Transverse colon (tissue), 4 donors: Measurements from ENCODE around the gene C9orf85. TPM values are rescaled to one million over a fixed set of nuclear protein-coding genes. Genes with fewer than 3 reads are reported as not detected.
"Not testable (repeated sequence)": the region's sequence is repeated elsewhere in the genome, so short reads cannot be mapped to it uniquely, and the experiment has no call there.

Experiments
- DNase-seq: peaks from one replicate; pipeline ENCODE4 v3.0.0-alpha.2; 2019
- H3K27ac ChIP-seq, 4 donors: fragments of 200-600 bp; sonication (generic); 2 replicates each; pipeline ENCODE4 v1.5.1; 2016 to 2018; ENCODE audit warnings: inconsistent platforms in 4 of 4
- H3K27me3 ChIP-seq: fragments of 200-600 bp; sonication (generic); 2 replicates; pipeline ENCODE4 v1.5.1; 2017; ENCODE audit warnings: inconsistent platforms
- H3K36me3 ChIP-seq, 4 donors: fragments of 200-600 bp; sonication (generic); 2 replicates each; pipeline ENCODE4 v1.5.1; 2017 to 2019; ENCODE audit warnings: inconsistent platforms in 4 of 4
- H3K4me1 ChIP-seq, 4 donors: fragments of 200-600 bp; sonication (generic); 2 replicates each; pipeline ENCODE4 v1.5.1; 2017 to 2020; ENCODE audit warnings: inconsistent platforms in 4 of 4
- H3K4me3 ChIP-seq, 4 donors: fragments of 200-600 bp; sonication (generic); 1 replicate in 1 of 4; 2 replicates in 3 of 4; pipeline versions ENCODE4 v1.5.1 to v1.6.1; 2017 to 2019; ENCODE audit warnings: inconsistent platforms in 4 of 4
- H3K9me3 ChIP-seq, 2 donors: fragments of 200-600 bp; sonication (generic); 2 replicates each; pipeline ENCODE4 v1.5.1; 2017 to 2019; ENCODE audit warnings: inconsistent platforms in 2 of 2
- EP300 ChIP-seq: sonication (generic); formaldehyde crosslinking; IDR thresholded peaks from one replicate; pipeline ENCODE4 v1.6.1; 2017; ENCODE audit warnings: antibody characterized with exemption, low read depth
- POLR2A ChIP-seq: fragments of 450-650 bp; IDR thresholded peaks from one replicate; pipeline ENCODE4 v1.6.1; 2016; ENCODE audit warnings: antibody characterized with exemption, mild to moderate bottlenecking, moderate library complexity
- POLR2AphosphoS5 ChIP-seq, 3 donors: sonication (generic); formaldehyde crosslinking; IDR thresholded peaks; one replicate each; pipeline ENCODE4 v1.6.1; 2016; ENCODE audit warnings: antibody characterized with exemption in 3 of 3
- WGBS, 2 donors: methylation state at CpG; one replicate each; pipeline ENCODE4 v1.1.5; 2018; ENCODE audit warnings: low coverage in 1 of 2; 5-methylcytosine and 5-hydroxymethylcytosine counted together
- in situ Hi-C, 4 donors: fragments of 200-750 bp; cut with MboI; loops; one replicate each; pipeline versions ENCODE4 v1.15.0 to v1.15.1; 2017; ENCODE audit warnings: low sequenced_read_pairs in 3 of 4, low pct_ligation_motif_present in 1 of 4, low pct_unique_long_range_greater_than_20kb in 1 of 4
- intact Hi-C: fragments of 100-400 bp; cut with DNase I; formaldehyde crosslinking; loops from one replicate; pipeline ENCODE4 v1.15.1; 2023; ENCODE audit warnings: low total_unique reads
- total RNA-seq, 4 donors: library from RNA; depleted of rRNA; stranded (reverse); fragments of >200 nt; gene quantifications; one replicate each; pipeline ENCODE4 v1.1.0, GENCODE V29; 2016
- TF ChIP-seq, protein P1 (sequence below), 5 experiments: fragments of 200-600 bp in 3 of 5; fragments of 450-650 bp in 2 of 5; sonication (generic) in 3 of 5; IDR thresholded peaks; 1 replicate in 2 of 5; 2 replicates in 3 of 5; pipeline ENCODE4 v1.5.1; 2016 to 2017; ENCODE audit warnings: antibody characterized with exemption in 5 of 5, inconsistent platforms in 3 of 5, mild to moderate bottlenecking in 2 of 5, moderate library complexity in 1 of 5

Gene C9orf85
- total RNA-seq, 4 donors from 2014 or later, result 3.0 to 14.9 (median 9.8) TPM

DNA sequence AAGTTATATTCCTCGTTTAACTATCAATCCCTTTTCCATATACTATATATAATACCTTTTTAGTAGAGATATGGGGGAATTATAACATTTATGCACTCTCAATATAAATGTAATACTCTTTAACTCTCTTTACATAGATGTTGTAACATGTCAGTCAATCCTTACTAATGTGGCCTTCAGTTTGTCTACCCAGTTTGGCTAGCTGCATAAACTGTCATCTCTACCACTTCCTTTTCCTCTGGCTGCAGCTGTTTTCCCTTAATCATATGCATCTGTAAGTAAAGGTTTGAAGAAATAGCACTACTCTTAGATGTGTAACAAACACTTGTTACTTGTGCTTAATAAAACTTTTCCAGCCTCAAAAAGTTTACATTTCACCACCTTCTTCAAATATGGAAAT is 13.9 kb upstream of the C9orf85 start:
- TF ChIP-seq POLR2A, result no peak
- no peak for TF ChIP-seq EP300
- TF ChIP-seq POLR2AphosphoS5 (IDR thresholded peaks at IDR 0.05), result no peak
- TF ChIP-seq, protein P1, sequence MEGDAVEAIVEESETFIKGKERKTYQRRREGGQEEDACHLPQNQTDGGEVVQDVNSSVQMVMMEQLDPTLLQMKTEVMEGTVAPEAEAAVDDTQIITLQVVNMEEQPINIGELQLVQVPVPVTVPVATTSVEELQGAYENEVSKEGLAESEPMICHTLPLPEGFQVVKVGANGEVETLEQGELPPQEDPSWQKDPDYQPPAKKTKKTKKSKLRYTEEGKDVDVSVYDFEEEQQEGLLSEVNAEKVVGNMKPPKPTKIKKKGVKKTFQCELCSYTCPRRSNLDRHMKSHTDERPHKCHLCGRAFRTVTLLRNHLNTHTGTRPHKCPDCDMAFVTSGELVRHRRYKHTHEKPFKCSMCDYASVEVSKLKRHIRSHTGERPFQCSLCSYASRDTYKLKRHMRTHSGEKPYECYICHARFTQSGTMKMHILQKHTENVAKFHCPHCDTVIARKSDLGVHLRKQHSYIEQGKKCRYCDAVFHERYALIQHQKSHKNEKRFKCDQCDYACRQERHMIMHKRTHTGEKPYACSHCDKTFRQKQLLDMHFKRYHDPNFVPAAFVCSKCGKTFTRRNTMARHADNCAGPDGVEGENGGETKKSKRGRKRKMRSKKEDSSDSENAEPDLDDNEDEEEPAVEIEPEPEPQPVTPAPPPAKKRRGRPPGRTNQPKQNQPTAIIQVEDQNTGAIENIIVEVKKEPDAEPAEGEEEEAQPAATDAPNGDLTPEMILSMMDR (IDR thresholded peaks at IDR 0.05), result no peak
- in situ Hi-C loops, result no loop called here
- Histone ChIP-seq H3K27ac (no peak overlapping the region), H3K4me1 (peaks cover 0 to 34% (median 7%) of the 10 kb centered on the region in 4 donors), H3K27me3 (no peaks in the 10 kb centered on the region), H3K4me3 (no peak overlapping the region), H3K36me3 (no peaks in the 10 kb centered on the region), H3K9me3 (no peaks in the 10 kb centered on the region)
- WGBS, 2 donors, result 75 to 89% methylated on average over 1 of the region's 1 CpG
- DNase-seq, result no peak
- intact Hi-C loops, result no loop called here

DNA sequence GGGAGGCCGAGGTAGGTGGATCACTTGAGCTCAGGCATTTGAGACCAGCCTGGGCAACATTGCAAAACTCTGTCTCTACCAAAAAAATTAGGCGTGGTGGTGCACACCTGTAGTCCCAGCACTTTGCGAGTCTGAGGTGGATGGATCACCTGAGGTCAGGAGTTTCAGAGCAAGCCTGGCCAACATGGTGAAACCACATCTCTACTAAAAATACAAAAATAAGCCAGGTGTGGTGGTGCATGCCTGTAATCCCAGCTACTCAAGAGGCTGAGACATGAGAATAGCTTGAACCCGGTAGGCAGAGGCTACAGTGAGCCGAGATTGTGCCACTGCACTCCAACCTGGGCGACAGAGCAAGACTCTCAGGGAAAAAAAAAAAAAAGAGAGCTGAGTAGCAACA is 12.7 kb upstream of the C9orf85 start:
- DNase-seq, H3K27me3 ChIP-seq, intact Hi-C loops, H3K9me3 ChIP-seq, H3K4me3 ChIP-seq, H3K27ac ChIP-seq, H3K36me3 ChIP-seq, in situ Hi-C loops: not testable (repeated sequence)
- 75 to 86% methylated on average over 2 to 5 of the region's 6 CpGs for WGBS, 2 donors
- peaks cover 0 to 38% (median 7%) of the 10 kb centered on the region in 4 donors for H3K4me1 ChIP-seq

DNA sequence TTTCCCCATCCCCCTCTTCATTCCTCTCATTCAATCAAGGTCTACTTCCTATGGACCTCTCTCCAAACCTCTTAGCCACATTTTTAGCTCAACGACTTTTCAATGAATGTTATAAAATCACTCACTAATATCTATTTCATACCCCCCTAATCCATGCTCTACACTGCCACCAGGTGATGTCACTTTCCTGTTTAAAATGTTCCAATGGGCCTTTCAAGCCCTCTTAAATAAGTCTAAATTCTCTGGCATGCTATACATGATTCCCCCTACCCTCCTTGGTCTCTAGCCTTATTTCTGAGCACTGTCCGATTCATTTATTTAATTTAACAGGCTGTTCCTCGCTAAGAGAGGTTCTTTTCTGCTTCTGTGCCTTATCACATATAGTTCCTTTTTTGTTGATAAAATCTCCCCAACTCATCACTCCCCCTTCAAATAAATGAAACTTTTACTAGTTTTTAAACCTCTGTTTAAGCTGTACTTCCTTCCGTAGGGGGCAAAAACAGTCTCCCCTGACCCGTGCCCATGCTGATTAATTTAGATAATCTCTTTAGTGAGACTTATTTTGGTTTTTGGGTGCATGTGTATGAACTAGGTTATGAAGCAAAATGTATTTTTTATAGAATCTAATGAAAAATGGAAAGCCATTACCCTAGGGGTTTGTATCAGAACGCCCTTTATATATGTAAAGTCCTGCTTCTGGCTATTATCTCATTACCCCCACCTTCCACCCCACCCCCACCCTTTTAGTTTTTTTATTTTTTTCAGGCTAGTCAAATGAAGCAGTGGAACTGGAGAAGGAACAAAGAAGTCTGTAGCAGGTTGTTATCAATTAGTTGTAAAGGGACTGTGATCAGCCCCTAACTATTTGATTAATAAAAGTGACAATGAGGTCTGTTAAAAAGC is 9.5 kb upstream of the C9orf85 start:
- H3K4me3 ChIP-seq, result no peak overlapping the region
- no peaks in the 10 kb centered on the region for H3K36me3 ChIP-seq
- no peak for DNase-seq
- 60 to 68% methylated on average over 6 of the region's 6 CpGs for WGBS, 2 donors
- TF ChIP-seq EP300 (no peak), POLR2A (no peak), POLR2AphosphoS5 (IDR thresholded peaks at IDR 0.05) (no peak)
- TF ChIP-seq, protein P1 (IDR thresholded peaks at IDR 0.05), result no peak
- H3K27ac ChIP-seq, result no peak overlapping the region
- intact Hi-C loops, result no loop called here
- no peaks in the 10 kb centered on the region for H3K27me3 ChIP-seq
- peaks cover 0 to 31% (median 0%) of the 10 kb centered on the region in 4 donors for H3K4me1 ChIP-seq
- H3K9me3 ChIP-seq, result no peaks in the 10 kb centered on the region
- in situ Hi-C loops, result no loop called here

DNA sequence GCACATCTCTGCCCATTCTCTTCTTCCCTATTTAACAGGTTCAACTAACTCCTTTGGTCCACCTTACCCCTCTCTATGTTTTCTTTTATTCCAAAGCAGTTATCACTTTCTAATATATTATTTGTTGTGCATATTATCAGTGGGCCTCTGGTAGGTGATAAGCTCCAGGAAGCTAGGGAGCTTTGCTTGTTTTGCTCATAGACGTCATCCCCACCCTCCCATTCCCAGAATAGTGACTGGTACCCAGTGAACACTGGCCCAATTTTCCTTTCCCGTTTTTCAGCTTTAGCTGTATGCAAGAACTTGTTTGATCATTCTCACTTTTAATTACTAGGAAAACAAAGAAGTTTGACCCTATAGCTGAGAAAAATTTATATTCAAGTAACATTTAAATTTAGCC is 7.4 kb upstream of the C9orf85 start:
- H3K4me1 ChIP-seq, result peaks cover 4 to 37% (median 8%) of the 10 kb centered on the region in 4 donors
- H3K27ac ChIP-seq, result no peak overlapping the region
- no peak for DNase-seq
- H3K36me3 ChIP-seq, result no peaks in the 10 kb centered on the region
- H3K4me3 ChIP-seq, result no peak overlapping the region
- no peaks in the 10 kb centered on the region for H3K9me3 ChIP-seq
- H3K27me3 ChIP-seq, result no peaks in the 10 kb centered on the region
- in situ Hi-C loops, result no loop called here
- intact Hi-C loops, result no loop called here
- TF ChIP-seq POLR2A, result no peak
- no peak for TF ChIP-seq POLR2AphosphoS5 (IDR thresholded peaks at IDR 0.05)
- TF ChIP-seq, protein P1 (IDR thresholded peaks at IDR 0.05), result no peak
- no peak for TF ChIP-seq EP300
- WGBS, 2 donors, result 40 to 63% methylated on average over 1 to 2 of the region's 2 CpGs
